OCI-LY3 (cell line): ENCODE measurements around the gene ZDHHC24.

Source experiments
- EZH2phosphoT487 ChIP-seq: fragments of 200-600 bp; shearing (Covaris generic); IDR thresholded peaks from 2 replicates; pipeline ENCODE4 v1.6.1; 2018; ENCODE audit warnings: antibody characterized with exemption, mixed run types, low read depth
- TF ChIP-seq, protein P1 (sequence below): fragments of 200-600, 300-600 bp; sonication (generic); IDR thresholded peaks from 2 replicates; pipeline ENCODE4 v1.5.1; 2014; ENCODE audit warnings: antibody characterized with exemption, low read length, low read depth

DNA sequence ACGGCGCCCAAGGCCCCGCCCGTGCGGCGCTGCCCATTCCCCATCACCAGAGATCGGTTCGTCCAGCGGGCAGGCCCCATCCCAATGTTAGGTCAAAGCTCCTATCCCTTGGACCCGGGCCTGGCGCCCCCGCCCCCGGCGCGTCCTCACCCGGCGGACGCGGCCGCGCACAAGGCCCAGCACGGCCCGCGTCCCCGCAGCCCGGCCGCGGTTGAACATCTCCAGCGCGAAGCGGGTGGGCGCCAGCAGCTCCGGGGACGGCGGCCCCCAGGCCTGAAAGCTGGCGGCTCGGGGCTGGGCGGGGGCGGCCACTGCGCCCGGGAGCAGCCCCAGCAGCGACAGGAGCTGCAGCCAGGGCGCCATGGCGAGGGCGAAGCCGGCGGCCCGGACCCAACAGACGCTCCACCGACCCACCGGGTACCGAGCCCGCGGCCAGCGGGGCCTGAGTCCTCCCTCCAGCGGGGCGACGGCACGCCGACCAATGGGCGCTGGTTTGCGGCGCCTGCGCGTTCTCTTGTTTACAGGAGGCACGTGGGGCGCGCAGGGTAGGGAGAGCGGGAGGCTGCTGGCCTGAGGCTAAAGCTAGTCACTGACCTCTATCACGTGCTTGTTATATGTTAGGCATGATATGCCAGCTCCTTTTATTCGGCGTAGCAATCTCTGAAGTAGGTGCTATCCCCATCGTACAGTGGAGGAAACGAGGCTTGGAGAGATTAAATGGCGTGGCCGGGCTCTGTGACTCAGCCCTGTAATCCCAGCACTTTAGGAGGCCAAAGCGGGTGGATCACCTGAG is 22.5 kb upstream of the ZDHHC24 start, which contains the start of gene CTSF:
- TF ChIP-seq, protein P1, sequence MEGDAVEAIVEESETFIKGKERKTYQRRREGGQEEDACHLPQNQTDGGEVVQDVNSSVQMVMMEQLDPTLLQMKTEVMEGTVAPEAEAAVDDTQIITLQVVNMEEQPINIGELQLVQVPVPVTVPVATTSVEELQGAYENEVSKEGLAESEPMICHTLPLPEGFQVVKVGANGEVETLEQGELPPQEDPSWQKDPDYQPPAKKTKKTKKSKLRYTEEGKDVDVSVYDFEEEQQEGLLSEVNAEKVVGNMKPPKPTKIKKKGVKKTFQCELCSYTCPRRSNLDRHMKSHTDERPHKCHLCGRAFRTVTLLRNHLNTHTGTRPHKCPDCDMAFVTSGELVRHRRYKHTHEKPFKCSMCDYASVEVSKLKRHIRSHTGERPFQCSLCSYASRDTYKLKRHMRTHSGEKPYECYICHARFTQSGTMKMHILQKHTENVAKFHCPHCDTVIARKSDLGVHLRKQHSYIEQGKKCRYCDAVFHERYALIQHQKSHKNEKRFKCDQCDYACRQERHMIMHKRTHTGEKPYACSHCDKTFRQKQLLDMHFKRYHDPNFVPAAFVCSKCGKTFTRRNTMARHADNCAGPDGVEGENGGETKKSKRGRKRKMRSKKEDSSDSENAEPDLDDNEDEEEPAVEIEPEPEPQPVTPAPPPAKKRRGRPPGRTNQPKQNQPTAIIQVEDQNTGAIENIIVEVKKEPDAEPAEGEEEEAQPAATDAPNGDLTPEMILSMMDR = no peak
- no peak for TF ChIP-seq EZH2phosphoT487
